ENCODE data around the gene KLHL4. TPM values are rescaled to one million over a fixed set of nuclear protein-coding genes. Genes with fewer than 3 reads are reported as not detected.

Gene KLHL4
- polyA plus RNA-seq, 2 of the 4 experiments (the other 2 are of a cell fraction) = 3.7 to 9.8 TPM

GRCh38 chrX:87572901-87573300, 55.3 kb downstream of the KLHL4 start:
- ChIA-PET CTCF (interaction anchor here (1.0 to 1.9 kb wide), 2 partner anchors 10 to 57 kb away, joined by 3 to 6 read pairs; no protein-coding TSS in a partner anchor), POLR2A (no interaction called here)
- DNase-seq (ENCODE audit: low read depth in 1 of 2, low spot score in 1 of 2) (no peak), ATAC-seq (no peak), FAIRE-seq (no peak)
- peaks cover 15% of the 10 kb centered on the region; the same call in 2 of the 3 replicates for H3K4me1 ChIP-seq
- no peak overlapping the region; a peak in 1 of 6 replicates for H3K27ac ChIP-seq
- 54% methylated on average over 3 of the region's 3 CpGs for WGBS (ENCODE audit: missing lambda C conversion rate)
- no peaks in the 10 kb centered on the region for H3K9me3 ChIP-seq
- no peak overlapping the region for H3K4me3 ChIP-seq
- TF ChIP-seq ZFP36 (IDR thresholded peaks at IDR 0.05; ENCODE audit: borderline replicate concordance, partially characterized antibody) (no peak), MYC (IDR thresholded peaks at IDR 0.05; ENCODE audit: borderline replicate concordance, low read length) (no peak), NPAS2 (CRISPR knock-in tag; IDR thresholded peaks at IDR 0.05; ENCODE audit: borderline replicate concordance) (no peak)
- H3K4me2 ChIP-seq = no peak overlapping the region; the same call in 1 of the 3 replicates

GRCh38 chrX:87578978-87579377, 61.4 kb downstream of the KLHL4 start:
- H3K4me1 ChIP-seq = no peaks in the 10 kb centered on the region
- H3K27ac ChIP-seq = no peak overlapping the region
- H3K9me3 ChIP-seq = no peaks in the 10 kb centered on the region
- ATAC-seq (peak; percentile 43 to 59; a peak in 3 of 6 replicates), FAIRE-seq (no peak), DNase-seq (ENCODE audit: low read depth in 1 of 2, low spot score in 1 of 2) (no peak)
- WGBS (ENCODE audit: missing lambda C conversion rate) = 78% methylated on average over 1 of the region's 1 CpG
- H3K4me3 ChIP-seq = no peak overlapping the region
- no peak for TF ChIP-seq ELK1 (IDR thresholded peaks at IDR 0.05; ENCODE audit: low read depth, low read length)
- no peak for TF ChIP-seq EHF (CRISPR knock-in tag; IDR thresholded peaks at IDR 0.05)
- no peak for TF ChIP-seq ZSCAN20 (CRISPR knock-in tag; IDR thresholded peaks at IDR 0.05)
- no peak for TF ChIP-seq GATA3 (IDR thresholded peaks at IDR 0.05; ENCODE audit: borderline replicate concordance)
- no peak for TF ChIP-seq E2F6 (IDR thresholded peaks at IDR 0.05; ENCODE audit: borderline replicate concordance, low read depth)
- TF ChIP-seq ZC3H11A (IDR thresholded peaks at IDR 0.05) = no peak
- no peak for TF ChIP-seq HMGXB4 (CRISPR knock-in tag; IDR thresholded peaks at IDR 0.05; ENCODE audit: borderline replicate concordance)
- no peak for TF ChIP-seq HES2 (IDR thresholded peaks at IDR 0.05)
- TF ChIP-seq POLR2A (IDR thresholded peaks at IDR 0.05; ENCODE audit: low read length) = no peak
- ChIA-PET POLR2A (no interaction called here), CTCF (interaction anchor here (1.1 to 1.2 kb wide), 2 partner anchors 50 to 240 kb away, joined by 3 read pairs; no protein-coding TSS in a partner anchor)
- no peak overlapping the region for H3K4me2 ChIP-seq

- ATAC-seq (peak in 1 of 2 experiments; percentile 22; a peak in 1 of 6 replicates), FAIRE-seq (no peak), DNase-seq (ENCODE audit: low read depth in 1 of 2, low spot score in 1 of 2) (peak in 1 of 2 experiments; percentile 23)
- ChIA-PET POLR2A (no interaction called here), CTCF (no interaction called here)
- Histone ChIP-seq H3K27ac (no peak overlapping the region), H3K4me1 (no peaks in the 10 kb centered on the region), H3K9me3 (no peaks in the 10 kb centered on the region), H3K4me2 (no peak overlapping the region), H3K4me3 (no peak overlapping the region)
- no peak for TF ChIP-seq KDM1A (IDR thresholded peaks at IDR 0.05; ENCODE audit: low read depth)
- WGBS (ENCODE audit: missing lambda C conversion rate) = 100% methylated on average over 1 of the region's 2 CpGs
Observed at GRCh38 chrX:87580862-87581261, 63.3 kb downstream of the KLHL4 start.

GRCh38 chrX:87582453-87582852, 64.9 kb downstream of the KLHL4 start:
- TF ChIP-seq SMC3 (IDR thresholded peaks at IDR 0.05) = no peak
- TF ChIP-seq HES2 (IDR thresholded peaks at IDR 0.05) = no peak
- TF ChIP-seq HOXB13 (CRISPR knock-in tag; IDR thresholded peaks at IDR 0.05; ENCODE audit: low read depth) = no peak
- TF ChIP-seq NFE2L2 (conservative IDR thresholded peaks at IDR 0.05; ENCODE audit: low read length) = no peak
- no peak for TF ChIP-seq BCL3 (IDR thresholded peaks at IDR 0.05)
- no peak for TF ChIP-seq CBX2 (IDR thresholded peaks at IDR 0.05; ENCODE audit: borderline replicate concordance, low read depth)
- TF ChIP-seq FOSB (CRISPR knock-in tag; IDR thresholded peaks at IDR 0.05) = no peak
- no peak for TF ChIP-seq ZFP36 (IDR thresholded peaks at IDR 0.05; ENCODE audit: borderline replicate concordance, partially characterized antibody)
- Histone ChIP-seq H3K9me3 (no peaks in the 10 kb centered on the region), H3K4me2 (no peak overlapping the region), H3K4me3 (no peak overlapping the region), H3K4me1 (no peaks in the 10 kb centered on the region), H3K27ac (no peak overlapping the region)
- no peak for FAIRE-seq
- ChIA-PET CTCF (interaction anchor here (2.3 kb wide), 1 partner anchor 11 kb away, joined by 6 read pairs; no protein-coding TSS in a partner anchor), POLR2A (no interaction called here)
- no peak for DNase-seq (ENCODE audit: low read depth in 1 of 2, low spot score in 1 of 2)
- 83% methylated on average over 6 of the region's 6 CpGs for WGBS (ENCODE audit: missing lambda C conversion rate)
- no peak for ATAC-seq

Measured in A549 (cell line).